H1 (cell line): Measurements from ENCODE around the gene ESRP2. TPM values are rescaled to one million over a fixed set of nuclear protein-coding genes. Genes with fewer than 3 reads are reported as not detected.

Experiments used
- RAD21 ChIP-seq, 2 experiments: IDR thresholded peaks in 1 of 2; conservative IDR thresholded peaks in 1 of 2; 2 replicates each; pipeline ENCODE4 v1.6.1; 2011; ENCODE audit warnings: low read depth in 2 of 2, low read length in 2 of 2, improper control_type of control experiment in 1 of 2, inconsistent platforms in 1 of 2, mild to moderate bottlenecking in 1 of 2, moderate library complexity in 1 of 2
- polyA plus RNA-seq, 7 experiments: library from polyadenylated mRNA; depleted of rRNA in 3 of 7; stranded (reverse) in 5 of 7; unstranded in 2 of 7; fragments of >200 nt in 5 of 7; fragments of 200-250 nt in 2 of 7; gene quantifications; 1 replicate in 5 of 7; 2 replicates in 1 of 7; 4 replicates in 1 of 7; pipeline versions ENCODE4 v1.2.1 to v1.2.3, GENCODE V29; 2011 to 2013; ENCODE audit warnings: missing spikeins in 2 of 7, mixed read lengths in 2 of 7
- total RNA-seq: library from RNA; stranded (reverse); fragmentation: NEBNext Ultra II Directional; extraction: Animal tissue kit (Norgen Biotek cat#: 25700); gene quantifications from 2 replicates; pipeline ENCODE4 v1.2.1, GENCODE V29; 2021

The ESRP2 gene
- total and polyA plus RNA-seq, 2 of the 8 experiments (the other 6 are each of a cell fraction or from before 2014, with no cell fraction given): 35.1 to 45.8 TPM

DNA sequence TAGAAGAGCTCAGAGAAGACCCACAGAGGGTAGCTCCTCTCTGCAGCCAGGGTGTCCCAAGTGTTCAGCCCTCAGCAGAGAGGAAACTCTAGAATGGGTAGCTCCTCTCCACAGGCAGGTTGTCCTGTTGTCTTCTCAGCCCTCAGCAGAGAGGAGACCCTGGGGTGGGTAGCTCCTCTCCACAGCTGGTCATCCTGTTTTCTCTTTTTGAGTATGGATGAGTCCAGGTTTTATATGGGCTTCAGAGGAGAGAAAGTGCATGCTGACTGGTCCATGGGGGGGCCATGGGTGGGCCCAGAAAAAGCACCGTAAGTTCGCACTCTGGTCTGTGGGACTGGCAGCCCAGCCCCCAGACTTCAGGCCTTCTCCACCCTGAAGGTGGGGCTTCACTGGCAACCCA lies 48.4 kb downstream of the ESRP2 start (continued):
- no peak for TF ChIP-seq RAD21 (IDR thresholded peaks at IDR 0.05 in 1 of 2, conservative IDR thresholded peaks at IDR 0.05 in 1 of 2; ENCODE audit: low read depth in 2 of 2, low read length in 2 of 2)
